Peyer's patch (tissue), 4 donors: Measurements from ENCODE around the gene FBN1.

Experiments used
- POLR2A ChIP-seq, 2 donors: fragments of 450-650 bp; IDR thresholded peaks; one replicate each; pipeline ENCODE4 v1.5.1; 2017; ENCODE audit warnings: antibody characterized with exemption in 2 of 2, mild to moderate bottlenecking in 2 of 2, moderate library complexity in 2 of 2
- TF ChIP-seq, protein P1 (sequence below), 6 experiments: fragments of 450-650 bp in 4 of 6; fragments of 200-600 bp in 2 of 6; sonication (generic) in 1 of 6; IDR thresholded peaks; one replicate each; pipeline ENCODE4 v1.5.1; 2017 to 2019; ENCODE audit warnings: antibody characterized with exemption in 6 of 6, mild to moderate bottlenecking in 3 of 6, moderate library complexity in 1 of 6

DNA sequence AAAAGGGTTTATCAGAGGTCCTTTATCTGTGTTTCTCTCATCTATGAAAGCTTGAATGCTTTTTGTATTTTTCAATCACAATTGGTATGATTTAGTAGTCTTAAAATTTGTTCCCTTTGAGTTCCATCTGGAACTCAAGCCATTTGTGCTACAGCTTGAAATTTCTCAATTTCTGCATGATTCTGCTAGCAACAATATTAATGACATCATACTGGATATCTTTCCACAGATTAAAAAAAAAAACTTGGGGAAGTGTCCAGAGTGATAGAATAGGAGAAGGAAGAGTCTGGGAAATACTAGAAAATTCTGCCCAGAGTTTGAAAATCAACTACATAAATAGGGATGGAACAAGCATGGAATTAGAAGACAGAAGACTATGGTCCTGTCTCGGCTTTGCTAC lies 9.3 kb upstream of the FBN1 start:
- TF ChIP-seq, protein P1, sequence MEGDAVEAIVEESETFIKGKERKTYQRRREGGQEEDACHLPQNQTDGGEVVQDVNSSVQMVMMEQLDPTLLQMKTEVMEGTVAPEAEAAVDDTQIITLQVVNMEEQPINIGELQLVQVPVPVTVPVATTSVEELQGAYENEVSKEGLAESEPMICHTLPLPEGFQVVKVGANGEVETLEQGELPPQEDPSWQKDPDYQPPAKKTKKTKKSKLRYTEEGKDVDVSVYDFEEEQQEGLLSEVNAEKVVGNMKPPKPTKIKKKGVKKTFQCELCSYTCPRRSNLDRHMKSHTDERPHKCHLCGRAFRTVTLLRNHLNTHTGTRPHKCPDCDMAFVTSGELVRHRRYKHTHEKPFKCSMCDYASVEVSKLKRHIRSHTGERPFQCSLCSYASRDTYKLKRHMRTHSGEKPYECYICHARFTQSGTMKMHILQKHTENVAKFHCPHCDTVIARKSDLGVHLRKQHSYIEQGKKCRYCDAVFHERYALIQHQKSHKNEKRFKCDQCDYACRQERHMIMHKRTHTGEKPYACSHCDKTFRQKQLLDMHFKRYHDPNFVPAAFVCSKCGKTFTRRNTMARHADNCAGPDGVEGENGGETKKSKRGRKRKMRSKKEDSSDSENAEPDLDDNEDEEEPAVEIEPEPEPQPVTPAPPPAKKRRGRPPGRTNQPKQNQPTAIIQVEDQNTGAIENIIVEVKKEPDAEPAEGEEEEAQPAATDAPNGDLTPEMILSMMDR (IDR thresholded peaks at IDR 0.05), result no peak
- no peak for TF ChIP-seq POLR2A (IDR thresholded peaks at IDR 0.05)
